Measurements from ENCODE around the gene UGT1A8. TPM values are rescaled to one million over a fixed set of nuclear protein-coding genes. Genes with fewer than 3 reads are reported as not detected.
A peak's percentile ranks its signal among the peaks of the same experiment; 100 is the strongest.

The UGT1A8 gene
- total RNA-seq, 2 donors from 2014 or later: not detected

GRCh38 chr2:233792720-233793119, 175.3 kb downstream of the UGT1A8 start:
- no peaks in the 10 kb centered on the region for H3K9me3 Mint-ChIP-seq
- H3K27ac Mint-ChIP-seq: no peak overlapping the region
- ATAC-seq (no peak), DNase-seq (ENCODE audit: low spot score in 2 of 2) (no peak)
- no peaks in the 10 kb centered on the region for H3K36me3 Mint-ChIP-seq

DNA sequence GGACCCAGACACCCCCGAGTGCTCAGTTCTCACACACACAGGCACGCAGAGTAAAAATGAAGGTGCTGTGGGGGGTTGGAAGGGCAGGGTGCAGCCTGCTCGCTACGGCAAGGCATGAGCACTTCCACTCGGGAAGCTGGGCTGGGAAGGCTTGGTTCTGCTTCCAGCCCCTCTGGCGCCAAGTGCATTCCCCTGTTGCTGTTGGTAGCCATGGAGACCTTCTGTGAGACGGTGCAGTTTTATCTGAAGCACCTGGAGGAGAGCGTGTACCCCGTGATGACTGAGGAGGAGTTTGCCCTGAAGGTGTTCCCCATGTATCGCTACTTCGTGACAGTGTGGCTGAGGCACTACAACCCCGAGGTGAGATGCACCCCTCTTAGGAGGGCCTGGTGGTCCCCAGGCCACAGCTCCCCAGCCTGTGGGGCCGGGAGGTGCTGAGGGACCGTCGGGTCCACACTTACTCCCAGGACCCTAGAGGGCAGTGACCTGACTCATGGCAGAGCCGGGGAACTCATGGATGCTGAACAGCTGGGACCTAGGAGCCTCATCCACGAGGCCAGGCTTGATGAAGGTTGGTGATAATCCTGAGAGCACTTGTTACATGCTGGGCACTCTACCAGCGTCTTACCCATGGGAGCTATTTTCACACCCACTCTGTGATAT, 176.2 kb downstream of the UGT1A8 start:
- no peak overlapping the region for H3K27ac Mint-ChIP-seq

GRCh38 chr2:233794128-233794658, 176.8 kb downstream of the UGT1A8 start:
- DNase-seq (ENCODE audit: low spot score in 2 of 2): no peak
- Mint-ChIP-seq H3K9me3 (no peaks in the 10 kb centered on the region), H3K36me3 (no peaks in the 10 kb centered on the region), H3K27ac (no peak overlapping the region)
- ATAC-seq: no peak

More for the DNA sequence above, 176.2 kb downstream of the UGT1A8 start:
- DNase-seq (ENCODE audit: low spot score in 2 of 2) (no peak), ATAC-seq (no peak)
- Mint-ChIP-seq H3K9me3 (no peaks in the 10 kb centered on the region), H3K36me3 (no peaks in the 10 kb centered on the region)

- DNase-seq (ENCODE audit: low spot score in 2 of 2) (peak in 1 of 2 donors; percentile 43), ATAC-seq (no peak)
- Mint-ChIP-seq H3K9me3 (no peaks in the 10 kb centered on the region), H3K27ac (no peak overlapping the region), H3K36me3 (no peaks in the 10 kb centered on the region)
Measured at GRCh38 chr2:233795735-233796171, 178.3 kb downstream of the UGT1A8 start.

- no peak for ATAC-seq
- Mint-ChIP-seq H3K9me3 (no peaks in the 10 kb centered on the region), H3K36me3 (no peaks in the 10 kb centered on the region), H3K27ac (no peak overlapping the region)
- DNase-seq (ENCODE audit: low spot score in 2 of 2): no peak
Measured at GRCh38 chr2:233796254-233796653, 178.8 kb downstream of the UGT1A8 start.

GRCh38 chr2:233798335-233799086, 181.1 kb downstream of the UGT1A8 start:
- DNase-seq (ENCODE audit: low spot score in 2 of 2) (peak in 1 of 2 donors; percentile 45), ATAC-seq (no peak)
- H3K27ac Mint-ChIP-seq: no peak overlapping the region
- no peaks in the 10 kb centered on the region for H3K36me3 Mint-ChIP-seq
- no peaks in the 10 kb centered on the region for H3K9me3 Mint-ChIP-seq

DNA sequence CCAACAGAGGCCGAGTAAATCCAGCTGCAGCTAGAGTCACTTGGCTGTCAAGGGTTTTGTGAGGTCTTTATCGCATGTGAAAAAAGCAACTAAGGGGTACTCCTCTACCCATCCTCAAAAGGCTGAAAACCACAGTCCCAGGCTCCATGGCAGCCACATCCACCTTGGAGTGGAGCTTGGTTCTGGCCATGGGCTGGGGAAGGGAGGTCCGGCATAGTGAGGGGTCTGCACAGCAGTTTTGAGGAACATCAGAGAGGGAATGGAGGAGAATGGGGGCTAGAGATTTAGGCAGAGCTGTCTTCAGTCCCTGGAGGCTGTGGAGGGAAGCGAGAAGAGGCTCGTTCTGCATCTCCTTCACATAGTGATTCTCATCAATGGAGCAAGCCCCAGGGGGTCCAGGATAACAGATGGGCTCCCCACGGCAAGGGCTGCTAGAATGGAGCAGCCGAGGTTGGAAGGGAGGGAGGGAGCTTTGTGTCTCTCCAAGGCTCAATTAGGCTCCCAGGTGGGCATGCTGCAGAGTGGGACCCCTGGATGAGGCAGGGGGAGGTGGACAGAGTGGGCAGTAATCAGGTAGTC, 181.7 kb downstream of the UGT1A8 start:
- Mint-ChIP-seq H3K36me3 (no peaks in the 10 kb centered on the region), H3K9me3 (no peaks in the 10 kb centered on the region), H3K27ac (no peak overlapping the region)
- DNase-seq (ENCODE audit: low spot score in 2 of 2) (peak in 1 of 2 donors; percentile 40), ATAC-seq (no peak)

GRCh38 chr2:233799716-233800115, 182.3 kb downstream of the UGT1A8 start:
- H3K9me3 Mint-ChIP-seq: no peaks in the 10 kb centered on the region
- DNase-seq (ENCODE audit: low spot score in 2 of 2): peak in 1 of 2 donors; percentile 40

DNA sequence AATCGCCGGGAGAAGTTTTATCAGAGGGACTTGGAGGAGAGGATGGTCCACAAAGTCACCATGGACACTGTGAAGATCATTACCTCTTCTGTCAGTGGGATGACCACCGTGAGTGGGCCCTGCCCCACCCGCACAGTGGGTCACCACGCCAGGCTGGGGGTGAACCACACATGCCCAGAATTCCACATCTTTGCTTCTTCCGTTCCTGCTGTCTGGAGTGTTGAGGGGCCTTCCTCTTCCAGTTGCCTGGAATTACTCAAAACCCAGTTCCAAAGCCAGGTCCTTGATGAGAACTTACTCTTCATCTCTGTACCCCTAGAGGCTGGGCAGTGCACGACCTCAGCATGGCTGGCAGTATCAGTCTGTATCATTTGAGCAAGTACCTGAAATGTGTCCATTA, 182.8 kb downstream of the UGT1A8 start:
- no peak overlapping the region for H3K27ac Mint-ChIP-seq
- DNase-seq (ENCODE audit: low spot score in 2 of 2) (no peak), ATAC-seq (no peak)
- no peaks in the 10 kb centered on the region for H3K9me3 Mint-ChIP-seq
- no peaks in the 10 kb centered on the region for H3K36me3 Mint-ChIP-seq

More at GRCh38 chr2:233799716-233800115, 182.3 kb downstream of the UGT1A8 start:
- ATAC-seq: no peak
- Mint-ChIP-seq H3K36me3 (no peaks in the 10 kb centered on the region), H3K27ac (no peak overlapping the region)

- H3K9me3 Mint-ChIP-seq: no peaks in the 10 kb centered on the region
- H3K27ac Mint-ChIP-seq: no peak overlapping the region
- no peaks in the 10 kb centered on the region for H3K36me3 Mint-ChIP-seq
- peak in 1 of 2 donors; percentile 70 for ATAC-seq
- peak in 1 of 2 donors; percentile 31 for DNase-seq (ENCODE audit: low spot score in 2 of 2)
Measured at GRCh38 chr2:233801357-233802131, 184.1 kb downstream of the UGT1A8 start.

GRCh38 chr2:233802132-233802815, 184.8 kb downstream of the UGT1A8 start:
- no peaks in the 10 kb centered on the region for H3K9me3 Mint-ChIP-seq
- ATAC-seq (no peak), DNase-seq (ENCODE audit: low spot score in 2 of 2) (no peak)
- no peaks in the 10 kb centered on the region for H3K36me3 Mint-ChIP-seq
- H3K27ac Mint-ChIP-seq: no peak overlapping the region

GRCh38 chr2:233803292-233803911, 186.0 kb downstream of the UGT1A8 start:
- Mint-ChIP-seq H3K27ac (no peak overlapping the region), H3K36me3 (no peaks in the 10 kb centered on the region), H3K9me3 (no peaks in the 10 kb centered on the region)
- ATAC-seq: no peak
- no peak for DNase-seq (ENCODE audit: low spot score in 2 of 2)

GRCh38 chr2:233803994-233804393, 186.6 kb downstream of the UGT1A8 start:
- no peaks in the 10 kb centered on the region for H3K9me3 Mint-ChIP-seq
- no peak overlapping the region for H3K27ac Mint-ChIP-seq
- H3K36me3 Mint-ChIP-seq: no peaks in the 10 kb centered on the region
- ATAC-seq (no peak), DNase-seq (ENCODE audit: low spot score in 2 of 2) (peak in 1 of 2 donors; percentile 33)

GRCh38 chr2:233807215-233807865, 189.9 kb downstream of the UGT1A8 start:
- DNase-seq (ENCODE audit: low spot score in 2 of 2) (peak in 1 of 2 donors; percentile 47), ATAC-seq (no peak)
- Mint-ChIP-seq H3K27ac (no peak overlapping the region), H3K36me3 (no peaks in the 10 kb centered on the region), H3K9me3 (no peaks in the 10 kb centered on the region)
